PC-9 (cell line): ENCODE data around the gene TRIO. TPM values are rescaled to one million over a fixed set of nuclear protein-coding genes. Genes with fewer than 3 reads are reported as not detected.

Source experiments
- BruUV-seq: library from RNA; stranded (reverse); fragments of 400-500 nt; replicated peaks from 2 replicates; lab custom pipeline; 2021; lab: Mats Ljungman, UMichigan
- CTCF ChIA-PET: fragments of 300-600 bp; sonication (Branson Sonifier 250); formaldehyde crosslinking; loops from one replicate; lab custom pipeline; 2022; ENCODE audit warnings: antibody characterized with exemption; lab: Charles Lee
- POLR2A ChIA-PET: fragments of 300-600 bp; sonication (Branson Sonifier 250); formaldehyde crosslinking; loops from one replicate; lab custom pipeline; 2022; ENCODE audit warnings: antibody characterized with exemption; ENCODE audit not compliant: unreplicated experiment; lab: Charles Lee
- DNase-seq, 2 experiments: peaks; one replicate each; pipeline versions ENCODE4 v3.0.0 to v3.0.0-alpha.2; 2015 to 2022; ENCODE audit warnings: mixed read lengths in 1 of 2
- H2AFZ ChIP-seq: fragments of 200-600 bp; sonication (generic); 2 replicates; pipeline ENCODE4 v1.8.1; 2017; ENCODE audit warnings: antibody characterized with exemption
- H3F3A ChIP-seq: fragments of 200-600 bp; sonication (generic); 2 replicates; pipeline ENCODE4 v1.8.1; 2017; ENCODE audit warnings: antibody characterized with exemption, mild to moderate bottlenecking, low read depth; ENCODE audit not compliant: insufficient read depth
- H3K27ac ChIP-seq: fragments of 200-600 bp; sonication (generic); 2 replicates; pipeline ENCODE4 v1.6.1; 2016; ENCODE audit warnings: mixed run types
- H3K27me3 ChIP-seq: fragments of 200-600 bp; sonication (generic); 2 replicates; pipeline ENCODE4 v1.6.1; 2016; ENCODE audit warnings: low read depth, mixed run types; ENCODE audit not compliant: insufficient read depth
- H3K36me3 ChIP-seq: fragments of 200-600 bp; sonication (generic); 2 replicates; pipeline ENCODE4 v1.6.1; 2016; ENCODE audit warnings: low read depth, mixed run types
- H3K4me1 ChIP-seq: fragments of 200-600 bp; sonication (generic); replicated peaks from 2 replicates; pipeline ENCODE4 v1.6.1; 2016; ENCODE audit warnings: mixed run types; ENCODE audit not compliant: insufficient read depth
- H3K4me2 ChIP-seq: fragments of 200-600 bp; sonication (generic); 2 replicates; pipeline ENCODE4 v1.6.1; 2017; ENCODE audit warnings: mixed run types
- H3K4me3 ChIP-seq: fragments of 200-600 bp; sonication (generic); 2 replicates; pipeline ENCODE4 v1.6.1; 2016; ENCODE audit warnings: mixed run types
- H3K79me2 ChIP-seq: fragments of 200-600 bp; sonication (generic); 2 replicates; pipeline ENCODE4 v1.6.1; 2017; ENCODE audit warnings: low read depth, mixed run types
- H3K9me2 ChIP-seq: fragments of 200-600 bp; sonication (generic); 2 replicates; pipeline ENCODE4 v1.8.1; 2017; ENCODE audit warnings: mild to moderate bottlenecking; ENCODE audit not compliant: insufficient read depth
- H3K9me3 ChIP-seq: fragments of 200-600 bp; sonication (generic); 2 replicates; pipeline ENCODE4 v1.8.1; 2016; ENCODE audit warnings: low read depth; ENCODE audit not compliant: insufficient read depth
- H4K20me1 ChIP-seq: fragments of 200-600 bp; sonication (generic); 2 replicates; pipeline ENCODE4 v1.8.1; 2017; ENCODE audit not compliant: insufficient read depth
- EZH2 ChIP-seq: fragments of 200-600 bp; sonication (generic); IDR thresholded peaks from 2 replicates; pipeline ENCODE4 v1.8.0; 2017; ENCODE audit warnings: antibody characterized with exemption, low read depth
- intact Hi-C: fragments of 100-400 bp; cut with micrococcal nuclease; formaldehyde crosslinking; loops from one replicate; pipeline ENCODE4 v1.10.0; 2022; ENCODE audit not compliant: unreplicated experiment
- total RNA-seq: library from RNA; stranded (reverse); gene quantifications from 2 replicates; pipeline ENCODE4 v1.2.3, GENCODE V29; 2021
- TF ChIP-seq, protein P1 (sequence below): fragments of 200-600 bp; sonication (generic); conservative IDR thresholded peaks from 2 replicates; pipeline ENCODE4 v1.6.1; 2017; ENCODE audit warnings: mixed run types, antibody characterized with exemption, mild to moderate bottlenecking, moderate library complexity

TRIO gene
- total RNA-seq, 1 experiment from 2014 or later: 596 TPM

DNA sequence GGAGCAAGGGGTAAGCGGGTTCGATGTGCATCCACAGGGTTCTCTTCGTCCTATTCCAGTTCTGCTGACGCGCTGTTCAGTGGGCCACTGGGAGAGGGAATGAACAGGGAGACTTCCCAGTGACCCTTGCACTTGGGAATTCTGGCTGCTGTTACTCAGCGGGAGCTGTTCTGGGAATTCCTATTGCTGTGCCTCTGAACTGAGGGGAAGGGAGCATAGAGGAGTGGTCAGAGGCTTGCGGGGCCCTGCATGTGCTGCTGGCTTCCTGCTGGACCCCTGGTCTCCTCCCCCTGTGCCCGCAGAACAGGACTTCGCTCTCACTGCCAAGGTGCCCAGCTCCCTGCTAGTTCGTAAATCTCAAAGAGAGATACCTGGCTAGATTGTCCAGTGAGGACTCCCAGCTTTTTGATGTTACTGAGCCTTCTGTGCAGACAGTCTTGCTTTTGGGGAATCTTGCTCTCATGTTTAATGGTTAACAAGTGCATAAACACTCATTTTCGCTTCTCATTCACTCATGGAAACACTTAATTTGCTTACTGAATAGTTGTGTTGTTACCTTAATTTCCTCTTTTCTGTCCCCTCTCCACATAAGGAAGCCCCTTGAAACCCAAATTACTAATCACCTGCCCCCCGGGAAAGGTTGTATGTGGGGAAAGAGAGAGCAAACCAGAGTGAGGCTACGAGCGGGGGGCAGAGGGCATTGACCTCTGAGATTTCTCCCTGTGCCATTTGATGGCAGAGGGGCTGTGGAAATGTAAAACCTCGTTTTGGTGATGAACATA, 5.9 kb downstream of the TRIO start:
- CTCF ChIA-PET: no interaction called here
- H4K20me1 ChIP-seq: peaks cover 82% of the 10 kb centered on the region
- peaks cover 7% of the 10 kb centered on the region; the same call in 1 of the 2 replicates for H3K36me3 ChIP-seq
- H3K4me1 ChIP-seq: peaks cover 60% of the 10 kb centered on the region
- BruUV-seq: no TSS peak
- POLR2A ChIA-PET: interaction anchor here (0.7 kb wide), 1 partner anchor 111 kb away, joined by 4 read pairs; no protein-coding TSS in a partner anchor
- no peak overlapping the region for H3K27ac ChIP-seq
- no peak overlapping the region for H3K4me3 ChIP-seq
- peaks cover 100% of the 10 kb centered on the region for H3K79me2 ChIP-seq
- H2AFZ ChIP-seq: no peak overlapping the region
- no peaks in the 10 kb centered on the region for H3K9me3 ChIP-seq
- intact Hi-C loops: no loop called here
- H3F3A ChIP-seq: peaks cover 19% of the 10 kb centered on the region; the same call in 1 of the 2 replicates
- H3K27me3 ChIP-seq: no peaks in the 10 kb centered on the region
- no peaks in the 10 kb centered on the region for H3K9me2 ChIP-seq
- DNase-seq: no peak
- no peak overlapping the region for H3K4me2 ChIP-seq
- TF ChIP-seq, protein P1, sequence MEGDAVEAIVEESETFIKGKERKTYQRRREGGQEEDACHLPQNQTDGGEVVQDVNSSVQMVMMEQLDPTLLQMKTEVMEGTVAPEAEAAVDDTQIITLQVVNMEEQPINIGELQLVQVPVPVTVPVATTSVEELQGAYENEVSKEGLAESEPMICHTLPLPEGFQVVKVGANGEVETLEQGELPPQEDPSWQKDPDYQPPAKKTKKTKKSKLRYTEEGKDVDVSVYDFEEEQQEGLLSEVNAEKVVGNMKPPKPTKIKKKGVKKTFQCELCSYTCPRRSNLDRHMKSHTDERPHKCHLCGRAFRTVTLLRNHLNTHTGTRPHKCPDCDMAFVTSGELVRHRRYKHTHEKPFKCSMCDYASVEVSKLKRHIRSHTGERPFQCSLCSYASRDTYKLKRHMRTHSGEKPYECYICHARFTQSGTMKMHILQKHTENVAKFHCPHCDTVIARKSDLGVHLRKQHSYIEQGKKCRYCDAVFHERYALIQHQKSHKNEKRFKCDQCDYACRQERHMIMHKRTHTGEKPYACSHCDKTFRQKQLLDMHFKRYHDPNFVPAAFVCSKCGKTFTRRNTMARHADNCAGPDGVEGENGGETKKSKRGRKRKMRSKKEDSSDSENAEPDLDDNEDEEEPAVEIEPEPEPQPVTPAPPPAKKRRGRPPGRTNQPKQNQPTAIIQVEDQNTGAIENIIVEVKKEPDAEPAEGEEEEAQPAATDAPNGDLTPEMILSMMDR: no peak
- no peak for TF ChIP-seq EZH2

DNA sequence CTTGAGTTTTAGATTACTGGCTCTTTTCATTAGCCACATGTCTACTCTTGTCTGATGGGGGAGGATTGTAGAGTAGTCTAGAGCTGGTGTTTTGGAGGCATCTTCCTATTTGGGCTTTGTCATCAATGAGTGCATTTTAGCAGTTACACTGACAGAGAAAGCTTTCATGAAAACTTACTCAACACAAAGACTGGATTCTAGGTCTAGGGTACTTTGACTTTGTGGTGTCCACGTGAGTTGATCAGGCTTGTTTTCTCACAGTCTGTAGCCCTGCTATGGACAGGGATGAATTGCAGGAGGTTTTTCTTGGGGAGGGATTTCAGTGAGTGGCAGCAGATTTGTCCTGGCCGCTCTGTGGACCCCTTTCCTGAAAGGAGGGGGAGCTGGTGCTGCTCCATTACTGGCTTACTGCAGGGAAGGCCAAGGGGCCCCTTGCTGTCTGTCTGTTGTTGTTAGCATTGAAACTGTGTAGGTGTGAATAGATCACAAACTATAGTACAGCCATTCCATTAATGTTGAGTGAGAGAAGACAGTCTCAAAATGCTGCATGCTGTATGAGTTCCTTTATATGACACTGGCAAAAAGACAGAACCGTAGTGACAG, 6.6 kb downstream of the TRIO start:
- Histone ChIP-seq H3K4me2 (no peak overlapping the region), H3K9me2 (no peaks in the 10 kb centered on the region), H3F3A (peaks cover 24% of the 10 kb centered on the region), H3K9me3 (no peaks in the 10 kb centered on the region), H3K36me3 (peaks cover 7% of the 10 kb centered on the region; the same call in 1 of the 2 replicates), H2AFZ (no peak overlapping the region), H3K27me3 (no peaks in the 10 kb centered on the region), H3K4me1 (peaks cover 67% of the 10 kb centered on the region), H3K4me3 (no peak overlapping the region), H3K27ac (no peak overlapping the region), H3K79me2 (peaks cover 100% of the 10 kb centered on the region), H4K20me1 (peaks cover 82% of the 10 kb centered on the region)
- intact Hi-C loops: no loop called here
- ChIA-PET POLR2A (no interaction called here), CTCF (no interaction called here)
- BruUV-seq: no TSS peak
- DNase-seq: no peak
- TF ChIP-seq, protein P1: no peak
- TF ChIP-seq EZH2: no peak

DNA sequence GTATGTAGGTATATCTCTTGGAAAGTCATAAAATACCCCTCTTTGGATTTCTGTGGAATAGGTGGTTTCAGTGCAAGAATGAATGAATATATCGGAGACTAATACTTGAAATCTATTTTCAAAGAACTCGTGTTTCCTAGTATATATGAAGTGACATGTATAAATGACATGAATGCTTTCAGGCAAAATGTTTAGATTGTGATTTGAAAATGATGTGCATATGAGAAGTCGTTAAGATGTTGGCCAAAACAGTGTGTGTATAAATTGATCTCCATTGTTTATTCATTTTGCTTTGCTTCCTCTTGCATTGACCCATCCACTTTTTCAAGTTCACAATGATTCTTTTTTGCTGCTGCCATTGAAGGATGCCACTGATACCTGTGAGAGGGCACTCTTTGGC, 8.3 kb downstream of the TRIO start:
- Histone ChIP-seq H3K9me2 (no peaks in the 10 kb centered on the region), H3F3A (peaks cover 33% of the 10 kb centered on the region), H3K9me3 (no peaks in the 10 kb centered on the region), H3K36me3 (peaks cover 7% of the 10 kb centered on the region; the same call in 1 of the 2 replicates), H3K4me2 (no peak overlapping the region), H3K79me2 (peaks cover 100% of the 10 kb centered on the region), H3K4me3 (no peak overlapping the region), H3K27ac (no peak overlapping the region), H2AFZ (no peak overlapping the region), H4K20me1 (peaks cover 84% of the 10 kb centered on the region), H3K27me3 (no peaks in the 10 kb centered on the region), H3K4me1 (peaks cover 73% of the 10 kb centered on the region)
- intact Hi-C loops: no loop called here
- ChIA-PET POLR2A (interaction anchor here (0.6 kb wide), 1 partner anchor 113 kb away, joined by 6 read pairs; no protein-coding TSS in a partner anchor), CTCF (no interaction called here)
- no TSS peak for BruUV-seq
- no peak for DNase-seq
- no peak for TF ChIP-seq EZH2
- TF ChIP-seq, protein P1: no peak
